Ovary (tissue), 9 donors: ENCODE data around the gene EEFSEC. TPM values are rescaled to one million over a fixed set of nuclear protein-coding genes. Genes with fewer than 3 reads are reported as not detected.

ENCODE experiments used
- DNase-seq, 5 donors: peaks; one replicate each; pipeline ENCODE4 v3.0.0-alpha.2; 2019 to 2020
- H3K27ac ChIP-seq, 2 donors: fragments of 200-600 bp; one replicate each; pipeline versions ENCODE4 v1.5.1 to v1.8.0; 2019 to 2022
- H3K27me3 ChIP-seq: fragments of 200-600 bp; one replicate; pipeline ENCODE4 v1.8.0; 2022
- H3K36me3 ChIP-seq: fragments of 200-600 bp; sonication (generic); one replicate; pipeline ENCODE4 v1.5.1; 2019
- H3K4me1 ChIP-seq: one replicate; pipeline ENCODE4 v1.8.1; 2013; ENCODE audit warnings: mild to moderate bottlenecking, moderate library complexity; ENCODE audit not compliant: insufficient read depth
- H3K4me3 ChIP-seq: fragments of 200-600 bp; sonication (generic); one replicate; pipeline ENCODE4 v1.5.1; 2017
- H3K9me3 ChIP-seq, 2 donors: fragments of 200-600 bp in 1 of 2; sonication (generic) in 1 of 2; one replicate each; pipeline versions ENCODE4 v1.5.1 to v1.8.1; 2013 to 2019; ENCODE audit warnings: mild to moderate bottlenecking in 1 of 2, moderate library complexity in 1 of 2
- EP300 ChIP-seq: sonication (generic); formaldehyde crosslinking; IDR thresholded peaks from one replicate; pipeline ENCODE4 v1.6.1; 2017; ENCODE audit warnings: antibody characterized with exemption
- POLR2A ChIP-seq: fragments of 450-650 bp; IDR thresholded peaks from one replicate; pipeline ENCODE4 v1.6.1; 2017; ENCODE audit warnings: antibody characterized with exemption, mild to moderate bottlenecking, moderate library complexity
- WGBS, 3 donors: extraction: QIAGEN DNeasy Blood & Tissue Kit in 1 of 3; methylation state at CpG; one replicate each; pipeline versions ENCODE4 v1.1.5 to v1.1.7; 2013 to 2017; 5-methylcytosine and 5-hydroxymethylcytosine counted together
- intact Hi-C, 4 donors: fragments of 100-400 bp; cut with DNase I; formaldehyde crosslinking; loops; one replicate each; pipeline versions ENCODE4 v1.11.0 to v1.15.1; 2022 to 2023
- polyA plus RNA-seq, 2 donors: library from polyadenylated mRNA; stranded (reverse); fragments of 200-250 nt in 1 of 2; fragments of 350-450 nt in 1 of 2; fragmentation: Illumina TruSeq in 1 of 2; extraction: RNeasy Lipid Tissue Mini Kit (QIAGEN cat#74804) in 1 of 2; gene quantifications; one replicate each; pipeline ENCODE4 v1.2.3, GENCODE V29; 2013 to 2014
- total RNA-seq, 7 donors: library from RNA; depleted of rRNA in 2 of 7; stranded (reverse); fragments of >200 nt in 2 of 7; fragmentation: NEBNext Ultra II Directional in 3 of 7; extraction: Animal tissue kit (Norgen Biotek cat#: 25700) in 3 of 7; gene quantifications; one replicate each; pipeline versions ENCODE4 v1.1.0 to v1.2.4, GENCODE V29; 2016 to 2023
- TF ChIP-seq, protein P1 (sequence below), 3 donors: fragments of 450-650 bp in 2 of 3; fragments of 200-600 bp in 1 of 3; IDR thresholded peaks; one replicate each; pipeline versions ENCODE4 v1.5.1 to v1.8.0; 2016 to 2022; ENCODE audit warnings: antibody characterized with exemption in 3 of 3, mild to moderate bottlenecking in 1 of 3
- donor health status: DM: no; HTN: no; CAD: no; lungs with moderate emphysema.
- donor health status: DM: no; HTN: no; CAD: no.
- donor health status: Bipolar disorder and iron deficiency.
- donor health status: DM: yes; HTN: yes; CAD: no.
- donor health status: DM: no; HTN: no; CAD: no.
- donor health status: DM: yes; HTN: yes; CAD: no.

EEFSEC gene
- total and polyA plus RNA-seq, 9 donors, result 6.8 to 21.0 (median 15.4) TPM

DNA sequence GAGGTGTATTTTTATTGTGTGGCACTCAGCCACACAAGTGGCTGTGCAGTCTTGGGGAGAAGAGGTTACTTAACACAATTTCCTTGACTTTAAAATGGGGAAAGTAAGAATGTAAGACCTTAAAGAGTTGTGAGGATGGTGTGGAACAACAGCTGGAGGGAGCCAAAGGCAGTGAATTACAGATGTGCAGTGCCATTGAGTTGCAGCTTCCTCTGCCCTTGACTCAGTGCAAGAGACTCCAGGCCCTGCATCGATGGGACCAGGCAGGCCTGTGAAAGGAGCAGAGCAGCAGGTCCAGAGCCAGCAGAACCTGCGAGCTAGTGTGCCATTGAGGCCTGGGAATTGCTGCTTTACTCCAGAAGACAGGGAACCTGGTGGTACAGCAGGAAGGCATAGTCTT, 27.2 kb downstream of the EEFSEC start:
- H3K27me3 ChIP-seq, result no peaks in the 10 kb centered on the region
- no peak for TF ChIP-seq POLR2A
- TF ChIP-seq, protein P1, sequence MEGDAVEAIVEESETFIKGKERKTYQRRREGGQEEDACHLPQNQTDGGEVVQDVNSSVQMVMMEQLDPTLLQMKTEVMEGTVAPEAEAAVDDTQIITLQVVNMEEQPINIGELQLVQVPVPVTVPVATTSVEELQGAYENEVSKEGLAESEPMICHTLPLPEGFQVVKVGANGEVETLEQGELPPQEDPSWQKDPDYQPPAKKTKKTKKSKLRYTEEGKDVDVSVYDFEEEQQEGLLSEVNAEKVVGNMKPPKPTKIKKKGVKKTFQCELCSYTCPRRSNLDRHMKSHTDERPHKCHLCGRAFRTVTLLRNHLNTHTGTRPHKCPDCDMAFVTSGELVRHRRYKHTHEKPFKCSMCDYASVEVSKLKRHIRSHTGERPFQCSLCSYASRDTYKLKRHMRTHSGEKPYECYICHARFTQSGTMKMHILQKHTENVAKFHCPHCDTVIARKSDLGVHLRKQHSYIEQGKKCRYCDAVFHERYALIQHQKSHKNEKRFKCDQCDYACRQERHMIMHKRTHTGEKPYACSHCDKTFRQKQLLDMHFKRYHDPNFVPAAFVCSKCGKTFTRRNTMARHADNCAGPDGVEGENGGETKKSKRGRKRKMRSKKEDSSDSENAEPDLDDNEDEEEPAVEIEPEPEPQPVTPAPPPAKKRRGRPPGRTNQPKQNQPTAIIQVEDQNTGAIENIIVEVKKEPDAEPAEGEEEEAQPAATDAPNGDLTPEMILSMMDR (IDR thresholded peaks at IDR 0.05), result no peak
- TF ChIP-seq EP300, result no peak
- no peaks in the 10 kb centered on the region for H3K36me3 ChIP-seq
- intact Hi-C loops, result no loop called here
- WGBS, 3 donors, result 54 to 62% (median 60%) methylated on average over 2 of the region's 2 CpGs
- no peak overlapping the region for H3K27ac ChIP-seq
- no peak overlapping the region for H3K4me3 ChIP-seq
- H3K9me3 ChIP-seq, result no peaks in the 10 kb centered on the region
- H3K4me1 ChIP-seq, result no peaks in the 10 kb centered on the region
- no peak for DNase-seq

DNA sequence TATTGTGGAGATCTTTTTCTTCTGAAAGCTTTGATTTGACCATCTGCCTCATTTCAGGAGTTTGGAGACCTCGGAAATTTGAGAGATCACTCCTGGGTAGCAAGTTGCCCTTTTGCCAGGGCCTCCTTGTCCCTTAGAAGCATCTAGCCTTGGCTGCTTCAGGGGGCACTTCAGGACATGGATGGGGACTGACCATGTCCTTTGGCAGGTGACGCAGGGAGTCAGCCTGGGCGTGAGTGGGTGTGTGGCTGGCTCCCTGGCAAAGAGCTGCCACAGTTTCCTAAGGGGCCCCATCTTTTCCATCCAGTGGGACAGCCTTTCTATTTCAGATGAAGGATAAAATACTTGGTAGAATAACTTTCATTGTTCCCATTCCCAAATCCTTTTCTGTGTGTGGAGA, 27.6 kb downstream of the EEFSEC start:
- Histone ChIP-seq H3K9me3 (no peaks in the 10 kb centered on the region), H3K4me3 (no peak overlapping the region), H3K4me1 (no peaks in the 10 kb centered on the region), H3K27me3 (no peaks in the 10 kb centered on the region), H3K27ac (no peak overlapping the region), H3K36me3 (no peaks in the 10 kb centered on the region)
- 93 to 99% (median 95%) methylated on average over 3 of the region's 3 CpGs for WGBS, 3 donors
- no peak for DNase-seq
- TF ChIP-seq EP300, result no peak
- TF ChIP-seq, protein P1 (IDR thresholded peaks at IDR 0.05), result no peak
- TF ChIP-seq POLR2A, result no peak
- intact Hi-C loops, result no loop called here

DNA sequence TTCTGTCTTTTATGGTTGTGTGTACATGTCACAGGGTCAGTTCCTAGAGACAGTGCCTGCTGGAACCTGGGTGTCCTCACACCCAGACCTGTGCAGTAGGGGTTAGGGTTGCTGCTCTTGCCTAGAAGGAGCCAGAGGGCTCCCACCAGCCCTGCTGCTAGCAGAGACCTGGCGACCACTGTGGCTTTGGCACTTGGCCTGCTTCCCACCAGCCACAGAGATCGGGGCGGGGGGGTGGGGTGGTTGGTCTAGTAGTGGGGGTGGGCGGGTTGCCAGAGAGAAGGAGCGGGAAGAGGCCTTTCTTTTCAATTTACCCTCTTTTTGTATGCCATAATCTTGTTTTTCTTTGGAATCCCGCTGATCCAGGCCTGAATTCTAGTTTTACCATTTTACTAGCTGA, 29.4 kb downstream of the EEFSEC start:
- intact Hi-C loops, result no loop called here
- no peak for DNase-seq
- WGBS, 3 donors, result 55 to 89% (median 83%) methylated on average over 6 of the region's 6 CpGs
- Histone ChIP-seq H3K4me1 (no peaks in the 10 kb centered on the region), H3K27me3 (no peaks in the 10 kb centered on the region), H3K4me3 (no peak overlapping the region), H3K9me3 (no peaks in the 10 kb centered on the region), H3K27ac (no peak overlapping the region), H3K36me3 (no peaks in the 10 kb centered on the region)
- no peak for TF ChIP-seq EP300
- TF ChIP-seq, protein P1 (IDR thresholded peaks at IDR 0.05), result no peak
- no peak for TF ChIP-seq POLR2A

DNA sequence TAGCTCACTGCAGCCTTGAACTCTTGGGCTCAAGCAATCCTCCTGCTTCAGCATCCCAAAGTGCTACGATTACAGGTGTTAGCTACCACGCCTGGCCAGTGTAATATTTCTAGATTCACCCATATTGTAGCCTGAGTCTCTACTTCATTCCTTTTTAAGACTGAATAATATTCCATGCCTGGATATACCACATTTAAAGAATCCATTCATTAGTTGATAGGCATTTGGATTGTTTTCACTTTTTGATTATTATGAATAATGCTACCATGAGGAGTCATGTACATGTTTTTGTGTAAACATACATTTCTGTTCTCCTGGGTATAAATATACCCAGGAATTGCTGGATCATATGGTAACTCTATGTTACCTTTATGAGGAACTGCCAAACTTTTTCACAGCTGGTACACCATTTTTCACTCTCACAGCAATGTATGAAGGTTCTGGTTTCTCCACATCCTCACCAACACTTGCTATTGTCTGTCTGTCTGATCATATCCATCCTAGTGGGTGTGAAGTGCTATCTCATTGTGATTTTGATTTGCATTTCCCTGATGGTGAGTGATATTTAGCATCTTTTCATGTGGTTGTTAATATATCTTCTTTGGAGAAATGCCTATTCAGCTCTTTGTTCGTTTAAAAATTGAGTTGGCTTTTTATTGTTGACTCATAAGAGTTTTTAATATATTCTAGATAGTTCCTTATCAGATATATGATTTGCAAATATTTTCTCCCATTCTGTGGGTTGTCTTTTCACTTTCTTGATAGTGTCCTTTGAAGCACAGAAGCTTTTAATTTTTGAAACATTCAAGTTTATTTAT, 32.6 kb downstream of the EEFSEC start:
- TF ChIP-seq, protein P1 (IDR thresholded peaks at IDR 0.05), result no peak
- TF ChIP-seq EP300 (no peak), POLR2A (no peak)
- no peak for DNase-seq

More for the DNA sequence above, 32.6 kb downstream of the EEFSEC start:
- no peaks in the 10 kb centered on the region for H3K27me3 ChIP-seq
- H3K4me1 ChIP-seq, result no peaks in the 10 kb centered on the region
- intact Hi-C loops, result no loop called here
- 83 to 88% (median 87%) methylated on average over 3 of the region's 3 CpGs for WGBS, 3 donors
- no peak overlapping the region for H3K27ac ChIP-seq
- no peak overlapping the region for H3K4me3 ChIP-seq
- H3K9me3 ChIP-seq, result no peaks in the 10 kb centered on the region
- H3K36me3 ChIP-seq, result no peaks in the 10 kb centered on the region
